ENCODE data around the gene MMEL1. TPM values are rescaled to one million over a fixed set of nuclear protein-coding genes. Genes with fewer than 3 reads are reported as not detected.
A peak's percentile ranks its signal among the peaks of the same experiment; 100 is the strongest.

Gene MMEL1
- total and polyA plus RNA-seq, 2 of the 13 experiments (the other 11 are each of a cell fraction or from before 2014, with no cell fraction given): 0.48 TPM; not detected in 1

DNA sequence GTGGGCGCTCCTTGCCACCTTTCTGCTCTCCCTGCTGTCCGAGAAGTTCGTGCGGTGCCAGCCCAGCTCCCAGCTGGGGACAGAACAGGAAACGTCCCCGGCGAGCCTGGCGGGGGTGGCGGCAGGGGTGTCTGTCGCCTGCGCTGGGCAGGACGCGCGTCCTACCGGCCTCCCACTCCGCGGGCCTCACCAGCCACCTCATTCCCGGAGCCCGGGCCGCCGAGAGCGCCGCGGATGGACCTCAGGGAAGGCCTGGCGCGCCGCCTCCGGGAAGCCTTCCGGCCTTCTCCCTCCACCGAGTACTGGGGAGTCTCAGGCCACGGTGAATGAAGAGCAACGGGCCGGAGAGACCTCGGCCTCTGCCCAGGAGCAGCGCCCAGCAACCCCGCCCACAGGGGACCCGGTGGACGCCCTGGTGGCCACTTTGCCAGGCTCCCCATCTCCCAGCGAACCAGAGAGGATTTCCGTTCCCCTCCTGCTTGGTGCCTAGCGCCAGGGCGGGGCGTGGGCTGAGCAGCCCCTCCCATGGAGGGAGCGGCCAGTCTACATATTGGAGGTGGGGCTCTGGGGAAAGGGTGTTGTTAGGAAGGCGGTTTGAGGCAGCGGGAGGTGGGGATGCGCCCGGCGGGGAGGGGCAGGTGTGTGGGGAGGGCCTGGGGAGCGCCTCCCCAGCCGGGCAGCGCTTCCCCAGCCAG is 86.2 kb downstream of the MMEL1 start (continued):
- TF ChIP-seq, protein P1, sequence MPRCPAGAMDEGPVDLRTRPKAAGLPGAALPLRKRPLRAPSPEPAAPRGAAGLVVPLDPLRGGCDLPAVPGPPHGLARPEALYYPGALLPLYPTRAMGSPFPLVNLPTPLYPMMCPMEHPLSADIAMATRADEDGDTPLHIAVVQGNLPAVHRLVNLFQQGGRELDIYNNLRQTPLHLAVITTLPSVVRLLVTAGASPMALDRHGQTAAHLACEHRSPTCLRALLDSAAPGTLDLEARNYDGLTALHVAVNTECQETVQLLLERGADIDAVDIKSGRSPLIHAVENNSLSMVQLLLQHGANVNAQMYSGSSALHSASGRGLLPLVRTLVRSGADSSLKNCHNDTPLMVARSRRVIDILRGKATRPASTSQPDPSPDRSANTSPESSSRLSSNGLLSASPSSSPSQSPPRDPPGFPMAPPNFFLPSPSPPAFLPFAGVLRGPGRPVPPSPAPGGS (CRISPR knock-in tag; IDR thresholded peaks at IDR 0.05): no peak
- TF ChIP-seq, protein P2, sequence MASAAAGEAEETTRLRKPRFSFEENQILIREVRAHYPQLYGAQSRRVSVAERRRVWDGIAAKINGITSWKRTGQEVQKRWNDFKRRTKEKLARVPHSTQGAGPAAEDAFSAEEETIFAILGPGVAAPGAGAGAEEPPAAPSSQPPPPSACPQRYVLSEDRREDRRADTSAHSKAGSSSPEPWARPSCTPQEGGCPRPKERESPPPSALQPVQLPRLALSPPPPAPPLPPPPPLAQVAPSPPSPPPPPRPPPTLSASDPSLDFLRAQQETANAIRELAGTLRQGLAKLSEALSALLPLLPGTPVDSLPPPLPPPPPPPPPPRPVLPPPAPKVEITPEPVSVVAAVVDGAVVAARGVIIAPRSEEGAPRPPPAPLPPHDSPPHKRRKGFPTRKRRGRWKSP (CRISPR knock-in tag; IDR thresholded peaks at IDR 0.05): 0 out of 2 replicates have a peak, but pooled peaks have one; percentile 11
- 0 out of 2 replicates have a peak, but pooled peaks have one; percentile 42 for TF ChIP-seq ZNF232 (CRISPR knock-in tag; IDR thresholded peaks at IDR 0.05; ENCODE audit: borderline replicate concordance)
- TF ChIP-seq GLI4 (CRISPR knock-in tag; IDR thresholded peaks at IDR 0.05; ENCODE audit: borderline replicate concordance): 0 out of 2 replicates have a peak, but pooled peaks have one; percentile 61
- no peak for TF ChIP-seq ZBTB20 (CRISPR knock-in tag; IDR thresholded peaks at IDR 0.05; ENCODE audit: borderline replicate concordance, low read depth)
- TF ChIP-seq, protein P3, sequence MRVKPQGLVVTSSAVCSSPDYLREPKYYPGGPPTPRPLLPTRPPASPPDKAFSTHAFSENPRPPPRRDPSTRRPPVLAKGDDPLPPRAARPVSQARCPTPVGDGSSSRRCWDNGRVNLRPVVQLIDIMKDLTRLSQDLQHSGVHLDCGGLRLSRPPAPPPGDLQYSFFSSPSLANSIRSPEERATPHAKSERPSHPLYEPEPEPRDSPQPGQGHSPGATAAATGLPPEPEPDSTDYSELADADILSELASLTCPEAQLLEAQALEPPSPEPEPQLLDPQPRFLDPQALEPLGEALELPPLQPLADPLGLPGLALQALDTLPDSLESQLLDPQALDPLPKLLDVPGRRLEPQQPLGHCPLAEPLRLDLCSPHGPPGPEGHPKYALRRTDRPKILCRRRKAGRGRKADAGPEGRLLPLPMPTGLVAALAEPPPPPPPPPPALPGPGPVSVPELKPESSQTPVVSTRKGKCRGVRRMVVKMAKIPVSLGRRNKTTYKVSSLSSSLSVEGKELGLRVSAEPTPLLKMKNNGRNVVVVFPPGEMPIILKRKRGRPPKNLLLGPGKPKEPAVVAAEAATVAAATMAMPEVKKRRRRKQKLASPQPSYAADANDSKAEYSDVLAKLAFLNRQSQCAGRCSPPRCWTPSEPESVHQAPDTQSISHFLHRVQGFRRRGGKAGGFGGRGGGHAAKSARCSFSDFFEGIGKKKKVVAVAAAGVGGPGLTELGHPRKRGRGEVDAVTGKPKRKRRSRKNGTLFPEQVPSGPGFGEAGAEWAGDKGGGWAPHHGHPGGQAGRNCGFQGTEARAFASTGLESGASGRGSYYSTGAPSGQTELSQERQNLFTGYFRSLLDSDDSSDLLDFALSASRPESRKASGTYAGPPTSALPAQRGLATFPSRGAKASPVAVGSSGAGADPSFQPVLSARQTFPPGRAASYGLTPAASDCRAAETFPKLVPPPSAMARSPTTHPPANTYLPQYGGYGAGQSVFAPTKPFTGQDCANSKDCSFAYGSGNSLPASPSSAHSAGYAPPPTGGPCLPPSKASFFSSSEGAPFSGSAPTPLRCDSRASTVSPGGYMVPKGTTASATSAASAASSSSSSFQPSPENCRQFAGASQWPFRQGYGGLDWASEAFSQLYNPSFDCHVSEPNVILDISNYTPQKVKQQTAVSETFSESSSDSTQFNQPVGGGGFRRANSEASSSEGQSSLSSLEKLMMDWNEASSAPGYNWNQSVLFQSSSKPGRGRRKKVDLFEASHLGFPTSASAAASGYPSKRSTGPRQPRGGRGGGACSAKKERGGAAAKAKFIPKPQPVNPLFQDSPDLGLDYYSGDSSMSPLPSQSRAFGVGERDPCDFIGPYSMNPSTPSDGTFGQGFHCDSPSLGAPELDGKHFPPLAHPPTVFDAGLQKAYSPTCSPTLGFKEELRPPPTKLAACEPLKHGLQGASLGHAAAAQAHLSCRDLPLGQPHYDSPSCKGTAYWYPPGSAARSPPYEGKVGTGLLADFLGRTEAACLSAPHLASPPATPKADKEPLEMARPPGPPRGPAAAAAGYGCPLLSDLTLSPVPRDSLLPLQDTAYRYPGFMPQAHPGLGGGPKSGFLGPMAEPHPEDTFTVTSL (CRISPR knock-in tag; IDR thresholded peaks at IDR 0.05; ENCODE audit: borderline replicate concordance): no peak
- TF ChIP-seq ZNF775 (CRISPR knock-in tag; IDR thresholded peaks at IDR 0.05; ENCODE audit: borderline replicate concordance): no peak
- TF ChIP-seq, protein P4, sequence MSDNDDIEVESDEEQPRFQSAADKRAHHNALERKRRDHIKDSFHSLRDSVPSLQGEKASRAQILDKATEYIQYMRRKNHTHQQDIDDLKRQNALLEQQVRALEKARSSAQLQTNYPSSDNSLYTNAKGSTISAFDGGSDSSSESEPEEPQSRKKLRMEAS (IDR thresholded peaks at IDR 0.05): no peak
- TF ChIP-seq KLF15 (CRISPR knock-in tag; IDR thresholded peaks at IDR 0.05; ENCODE audit: borderline replicate concordance): peak; percentile 71; the same call in 1 of the 2 replicates
- TF ChIP-seq, protein P5, sequence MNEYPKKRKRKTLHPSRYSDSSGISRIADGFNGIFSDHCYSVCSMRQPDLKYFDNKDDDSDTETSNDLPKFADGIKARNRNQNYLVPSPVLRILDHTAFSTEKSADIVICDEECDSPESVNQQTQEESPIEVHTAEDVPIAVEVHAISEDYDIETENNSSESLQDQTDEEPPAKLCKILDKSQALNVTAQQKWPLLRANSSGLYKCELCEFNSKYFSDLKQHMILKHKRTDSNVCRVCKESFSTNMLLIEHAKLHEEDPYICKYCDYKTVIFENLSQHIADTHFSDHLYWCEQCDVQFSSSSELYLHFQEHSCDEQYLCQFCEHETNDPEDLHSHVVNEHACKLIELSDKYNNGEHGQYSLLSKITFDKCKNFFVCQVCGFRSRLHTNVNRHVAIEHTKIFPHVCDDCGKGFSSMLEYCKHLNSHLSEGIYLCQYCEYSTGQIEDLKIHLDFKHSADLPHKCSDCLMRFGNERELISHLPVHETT (CRISPR knock-in tag; conservative IDR thresholded peaks at IDR 0.05): no peak
- TF ChIP-seq, protein P6, sequence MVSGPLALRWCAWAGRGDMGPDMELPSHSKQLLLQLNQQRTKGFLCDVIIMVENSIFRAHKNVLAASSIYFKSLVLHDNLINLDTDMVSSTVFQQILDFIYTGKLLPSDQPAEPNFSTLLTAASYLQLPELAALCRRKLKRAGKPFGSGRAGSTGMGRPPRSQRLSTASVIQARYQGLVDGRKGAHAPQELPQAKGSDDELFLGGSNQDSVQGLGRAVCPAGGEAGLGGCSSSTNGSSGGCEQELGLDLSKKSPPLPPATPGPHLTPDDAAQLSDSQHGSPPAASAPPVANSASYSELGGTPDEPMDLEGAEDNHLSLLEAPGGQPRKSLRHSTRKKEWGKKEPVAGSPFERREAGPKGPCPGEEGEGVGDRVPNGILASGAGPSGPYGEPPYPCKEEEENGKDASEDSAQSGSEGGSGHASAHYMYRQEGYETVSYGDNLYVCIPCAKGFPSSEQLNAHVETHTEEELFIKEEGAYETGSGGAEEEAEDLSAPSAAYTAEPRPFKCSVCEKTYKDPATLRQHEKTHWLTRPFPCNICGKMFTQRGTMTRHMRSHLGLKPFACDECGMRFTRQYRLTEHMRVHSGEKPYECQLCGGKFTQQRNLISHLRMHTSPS (CRISPR knock-in tag; IDR thresholded peaks at IDR 0.05; ENCODE audit: low read depth): peak; percentile 63; the same call in 1 of the 2 replicates
- TF ChIP-seq ATAD3A (CRISPR knock-in tag; IDR thresholded peaks at IDR 0.05): no peak
- peak; percentile 44; the same call in 1 of the 2 replicates for TF ChIP-seq ZNF776 (CRISPR knock-in tag; IDR thresholded peaks at IDR 0.05)
- TF ChIP-seq ZNF33B (CRISPR knock-in tag; IDR thresholded peaks at IDR 0.05): no peak
- TF ChIP-seq ETV5 (CRISPR knock-in tag; IDR thresholded peaks at IDR 0.05; ENCODE audit: borderline replicate concordance): no peak; the same call in 1 of the 2 replicates
- no peak for TF ChIP-seq MTA3 (CRISPR knock-in tag; IDR thresholded peaks at IDR 0.05)
- TF ChIP-seq ZNF792 (CRISPR knock-in tag; IDR thresholded peaks at IDR 0.05): 0 out of 2 replicates have a peak, but pooled peaks have one; percentile 30

Data from HepG2 (cell line).